HCT116 (cell line): ENCODE results near the gene NDUFB8. TPM values are rescaled to one million over a fixed set of nuclear protein-coding genes. Genes with fewer than 3 reads are reported as not detected.
A peak's percentile ranks its signal among the peaks of the same experiment; 100 is the strongest.

ENCODE experiments used
- ATAC-seq: fragments of 200-7000 bp; cut with Tn5 transposase; 2 replicates; pipeline ENCODE4 v1.9.1; 2020; ENCODE audit warnings: mild to moderate bottlenecking, moderate library complexity
- BruUV-seq: library from RNA; stranded (reverse); fragments of 400-500 nt; replicated peaks from 2 replicates; lab custom pipeline; 2021; lab: Mats Ljungman, UMichigan
- CTCF ChIA-PET: fragments of 300-600 bp; sonication (Branson Sonifier 250); formaldehyde crosslinking; loops from one replicate; lab custom pipeline; 2021; ENCODE audit warnings: antibody characterized with exemption; lab: Charles Lee
- POLR2A ChIA-PET: fragments of 300-600, 350-600 bp; sonication (Branson Sonifier 250); formaldehyde crosslinking; loops from one replicate; lab custom pipeline; 2021; ENCODE audit warnings: antibody characterized with exemption; lab: Charles Lee
- RAD21 ChIA-PET, 2 experiments: fragments of 300-600 bp; sonication (Branson Sonifier 250); formaldehyde crosslinking; loops; one replicate each; lab custom pipeline; 2023; ENCODE audit warnings: low total read pairs in 2 of 2; ENCODE audit not compliant: uncharacterized antibody in 2 of 2, unreplicated experiment in 2 of 2, low non-redundant PET in 1 of 2; lab: Charles Lee
- DNase-seq: peaks from one replicate; pipeline ENCODE4 v3.0.0-alpha.2; 2010; ENCODE audit warnings: low read depth, low spot score
- H2AFZ ChIP-seq: fragments of 200-600 bp; shearing (Covaris generic), sonication (generic); 2 replicates; pipeline ENCODE4 v1.6.1; 2017; ENCODE audit warnings: low read depth, mixed run types, mixed read lengths, antibody characterized with exemption, low read length; ENCODE audit not compliant: poor library complexity, severe bottlenecking
- H3K27ac ChIP-seq: 2 replicates; pipeline ENCODE4 v1.5.1; 2012; ENCODE audit warnings: low read depth, low read length
- H3K27me3 ChIP-seq: fragments of 200-600 bp; sonication (generic); 2 replicates; pipeline ENCODE4 v1.6.1; 2016; ENCODE audit warnings: mixed run types, low read length, mixed read lengths; ENCODE audit not compliant: insufficient read depth
- H3K36me3 ChIP-seq, 2 experiments: fragments of 200-500 bp in 1 of 2; fragments of 200-600 bp in 1 of 2; sonication (Bioruptor generic) in 1 of 2; sonication (generic) in 1 of 2; 2 replicates each; pipeline versions ENCODE4 v1.5.1 to v1.6.1; 2014 to 2016; ENCODE audit warnings: low read length in 2 of 2, inconsistent platforms in 1 of 2, mixed read lengths in 1 of 2, mixed run types in 1 of 2; ENCODE audit not compliant: insufficient read depth in 2 of 2, control insufficient read depth in 1 of 2
- H3K4me1 ChIP-seq, 2 experiments: fragments of 200-600 bp in 1 of 2; sonication (generic) in 1 of 2; 2 replicates each; pipeline versions ENCODE4 v1.5.1 to v1.6.1; 2012 to 2017; ENCODE audit warnings: low read length in 2 of 2, inconsistent platforms in 1 of 2, mild to moderate bottlenecking in 1 of 2, mixed read lengths in 1 of 2, mixed run types in 1 of 2, moderate library complexity in 1 of 2; ENCODE audit not compliant: insufficient read depth in 2 of 2, control insufficient read depth in 1 of 2
- H3K4me2 ChIP-seq: fragments of 200-600 bp; sonication (generic); 2 replicates; pipeline ENCODE4 v1.6.1; 2017; ENCODE audit warnings: mixed run types, low read length, mixed read lengths
- H3K4me3 ChIP-seq, 2 experiments: fragments of 200-600 bp in 1 of 2; sonication (generic) in 1 of 2; replicated peaks in 1 of 2; 2 replicates each; pipeline ENCODE4 v1.5.1; 2011 to 2016; ENCODE audit warnings: low read length in 2 of 2, control low read depth in 1 of 2, low read depth in 1 of 2, mild to moderate bottlenecking in 1 of 2, mixed read lengths in 1 of 2, mixed run types in 1 of 2
- H3K79me2 ChIP-seq: fragments of 200-600 bp; sonication (generic); 2 replicates; pipeline ENCODE4 v1.6.1; 2017; ENCODE audit warnings: mild to moderate bottlenecking, mixed run types, low read length, moderate library complexity, mixed read lengths; ENCODE audit not compliant: insufficient read depth
- H3K9ac ChIP-seq: fragments of 200-600 bp; sonication (generic); 2 replicates; pipeline ENCODE4 v1.6.1; 2016; ENCODE audit warnings: low read length, mixed read lengths
- H3K9me2 ChIP-seq: fragments of 200-600 bp; sonication (generic), shearing (Covaris generic); 2 replicates; pipeline ENCODE4 v1.6.1; 2017; ENCODE audit warnings: mixed run types, mild to moderate bottlenecking, moderate library complexity; ENCODE audit not compliant: insufficient read depth
- H3K9me3 ChIP-seq, 2 experiments: fragments of 200-500 bp in 1 of 2; fragments of 200-600 bp in 1 of 2; sonication (Bioruptor generic) in 1 of 2; sonication (generic) in 1 of 2; 2 replicates each; pipeline ENCODE4 v1.6.1; 2014 to 2017; ENCODE audit warnings: low read length in 2 of 2, mixed read lengths in 2 of 2, inconsistent platforms in 1 of 2, low read depth in 1 of 2, mild to moderate bottlenecking in 1 of 2, mixed run types in 1 of 2, moderate library complexity in 1 of 2; ENCODE audit not compliant: control insufficient read depth in 1 of 2, insufficient read depth in 1 of 2
- H4K20me1 ChIP-seq: fragments of 200-600 bp; sonication (generic), shearing (Covaris generic); 2 replicates; pipeline ENCODE4 v1.6.1; 2017; ENCODE audit warnings: mixed run types, mild to moderate bottlenecking, moderate library complexity; ENCODE audit not compliant: insufficient read depth
- EGR1 ChIP-seq: IDR thresholded peaks from 2 replicates; pipeline ENCODE4 v1.6.1; 2012; ENCODE audit warnings: low read depth
- EZH2phosphoT487 ChIP-seq: fragments of 200-600 bp; IDR thresholded peaks from 2 replicates; pipeline ENCODE4 v1.6.1; 2018; ENCODE audit warnings: antibody characterized with exemption, borderline replicate concordance
- RAD21 ChIP-seq: IDR thresholded peaks from 2 replicates; pipeline ENCODE4 v1.6.1; 2012; ENCODE audit warnings: low read depth, mild to moderate bottlenecking
- intact Hi-C: fragments of 100-400 bp; cut with micrococcal nuclease; formaldehyde crosslinking; loops from 2 replicates; pipeline ENCODE4 v1.10.0; 2022
- total RNA-seq: library from RNA; stranded (reverse); gene quantifications from one replicate; pipeline ENCODE4 v1.2.1, GENCODE V29; 2021; ENCODE audit not compliant: unreplicated experiment
- TF ChIP-seq, protein P1 (sequence below), 3 experiments: fragments of 200-600 bp in 1 of 3; sonication (generic) in 1 of 3; IDR thresholded peaks in 2 of 3; conservative IDR thresholded peaks in 1 of 3; 2 replicates each; pipeline ENCODE4 v1.5.1; 2012 to 2017; ENCODE audit warnings: low read depth in 2 of 3, low read length in 2 of 3, antibody characterized with exemption in 1 of 3, borderline replicate concordance in 1 of 3, control low read depth in 1 of 3, mild to moderate bottlenecking in 1 of 3, mixed read lengths in 1 of 3, mixed run types in 1 of 3, moderate library complexity in 1 of 3; ENCODE audit not compliant: insufficient read depth in 1 of 3

NDUFB8 gene
- total RNA-seq, 1 experiment from 2014 or later, result 243 TPM

DNA sequence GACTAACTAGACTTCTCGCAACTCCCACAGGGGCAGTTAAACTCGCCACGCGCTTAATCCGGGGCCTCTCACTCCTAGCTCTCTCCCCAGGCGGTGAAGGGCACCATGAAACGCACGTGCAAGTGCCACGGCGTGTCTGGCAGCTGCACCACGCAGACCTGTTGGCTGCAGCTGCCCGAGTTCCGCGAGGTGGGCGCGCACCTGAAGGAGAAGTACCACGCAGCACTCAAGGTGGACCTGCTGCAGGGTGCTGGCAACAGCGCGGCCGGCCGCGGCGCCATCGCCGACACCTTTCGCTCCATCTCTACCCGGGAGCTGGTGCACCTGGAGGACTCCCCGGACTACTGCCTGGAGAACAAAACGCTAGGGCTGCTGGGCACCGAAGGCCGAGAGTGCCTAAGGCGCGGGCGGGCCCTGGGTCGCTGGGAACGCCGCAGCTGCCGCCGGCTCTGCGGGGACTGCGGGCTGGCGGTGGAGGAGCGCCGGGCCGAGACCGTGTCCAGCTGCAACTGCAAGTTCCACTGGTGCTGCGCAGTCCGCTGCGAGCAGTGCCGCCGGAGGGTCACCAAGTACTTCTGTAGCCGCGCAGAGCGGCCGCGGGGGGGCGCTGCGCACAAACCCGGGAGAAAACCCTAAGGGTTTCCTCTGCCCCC, 47.4 kb downstream of the NDUFB8 start:
- H3K27me3 ChIP-seq, result peaks cover 22% of the 10 kb centered on the region
- POLR2A ChIA-PET, result interaction anchor here (1.7 kb wide), 1 partner anchor 53 kb away, joined by 3 read pairs; the partner anchor contains the start of gene HIF1AN
- DNase-seq, result peak; percentile 13
- intact Hi-C loops, result no loop called here
- H2AFZ ChIP-seq, result no peak overlapping the region
- TF ChIP-seq EGR1 (no peak), RAD21 (peak; percentile 37; the same call in 1 of the 2 replicates), EZH2phosphoT487 (no peak)
- TF ChIP-seq, protein P1, sequence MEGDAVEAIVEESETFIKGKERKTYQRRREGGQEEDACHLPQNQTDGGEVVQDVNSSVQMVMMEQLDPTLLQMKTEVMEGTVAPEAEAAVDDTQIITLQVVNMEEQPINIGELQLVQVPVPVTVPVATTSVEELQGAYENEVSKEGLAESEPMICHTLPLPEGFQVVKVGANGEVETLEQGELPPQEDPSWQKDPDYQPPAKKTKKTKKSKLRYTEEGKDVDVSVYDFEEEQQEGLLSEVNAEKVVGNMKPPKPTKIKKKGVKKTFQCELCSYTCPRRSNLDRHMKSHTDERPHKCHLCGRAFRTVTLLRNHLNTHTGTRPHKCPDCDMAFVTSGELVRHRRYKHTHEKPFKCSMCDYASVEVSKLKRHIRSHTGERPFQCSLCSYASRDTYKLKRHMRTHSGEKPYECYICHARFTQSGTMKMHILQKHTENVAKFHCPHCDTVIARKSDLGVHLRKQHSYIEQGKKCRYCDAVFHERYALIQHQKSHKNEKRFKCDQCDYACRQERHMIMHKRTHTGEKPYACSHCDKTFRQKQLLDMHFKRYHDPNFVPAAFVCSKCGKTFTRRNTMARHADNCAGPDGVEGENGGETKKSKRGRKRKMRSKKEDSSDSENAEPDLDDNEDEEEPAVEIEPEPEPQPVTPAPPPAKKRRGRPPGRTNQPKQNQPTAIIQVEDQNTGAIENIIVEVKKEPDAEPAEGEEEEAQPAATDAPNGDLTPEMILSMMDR (IDR thresholded peaks at IDR 0.05 in 2 of 3, conservative IDR thresholded peaks at IDR 0.05 in 1 of 3; ENCODE audit: borderline replicate concordance in 1 of 3, insufficient read depth in 1 of 3, low read depth in 2 of 3, low read length in 2 of 3), result peak; percentile 32 to 98 (median 94); a peak in 4 of 6 replicates
- no peak overlapping the region for H3K9ac ChIP-seq
- RAD21 ChIA-PET, result interaction anchor here in 1 of 2 experiments (1.6 kb wide), 1 partner anchor 396 kb away, joined by 3 read pairs; no protein-coding TSS in a partner anchor
- no peak overlapping the region for H3K27ac ChIP-seq
- no peaks in the 10 kb centered on the region for H3K9me3 ChIP-seq
- H3K36me3 ChIP-seq, result peaks cover 0 to 5% of the 10 kb centered on the region in 2 experiments; a peak in 1 of 4 replicates
- peak; percentile 58 for ATAC-seq
- H3K79me2 ChIP-seq, result no peaks in the 10 kb centered on the region
- peaks cover 0 to 4% of the 10 kb centered on the region in 2 experiments; a peak in 2 of 4 replicates for H3K4me1 ChIP-seq
- CTCF ChIA-PET, result interaction anchor here (0.5 to 1.7 kb wide), 10 partner anchors 10 to 396 kb away, joined by 3 to 6 read pairs (median 3); no protein-coding TSS in a partner anchor
- H4K20me1 ChIP-seq, result no peaks in the 10 kb centered on the region
- H3K4me2 ChIP-seq, result no peak overlapping the region
- H3K4me3 ChIP-seq, result no peak overlapping the region
- no TSS peak for BruUV-seq
- H3K9me2 ChIP-seq, result no peaks in the 10 kb centered on the region
